GM12878 (cell line): ENCODE data around the gene SMARCAD1. TPM values are rescaled to one million over a fixed set of nuclear protein-coding genes. Genes with fewer than 3 reads are reported as not detected.

Source experiments
- ATAC-seq: fragments of 200-7000 bp; cut with Tn5 transposase; 3 replicates; pipeline ENCODE4 v1.9.1; 2020; ENCODE audit warnings: mild to moderate bottlenecking, moderate library complexity
- Bru-seq: library from RNA; stranded (reverse); fragments of 400-500 nt; gene quantifications from one replicate; lab custom pipeline; 2021; lab: Mats Ljungman, UMichigan
- BruChase-seq, 2 experiments: library from RNA; stranded (reverse); fragments of 400-500 nt; gene quantifications; one replicate each; lab custom pipeline; 2021; lab: Mats Ljungman, UMichigan
- BruUV-seq: library from RNA; stranded (reverse); fragments of 400-500 nt; replicated peaks from 2 replicates; lab custom pipeline; 2021; lab: Mats Ljungman, UMichigan
- CTCF ChIA-PET: fragments of 300-600 bp; sonication (Branson Sonifier 250); formaldehyde crosslinking; extraction: SDS; loops from one replicate; lab custom pipeline; 2021; ENCODE audit warnings: inconsistent platforms; lab: Yijun Ruan, JAX
- POLR2A ChIA-PET: fragments of 350-600 bp; formaldehyde crosslinking; extraction: SDS; loops from one replicate; lab custom pipeline; 2021; ENCODE audit warnings: inconsistent platforms; lab: Charles Lee
- RAD21 ChIA-PET: fragments of 300-600 bp; sonication (Branson Sonifier 250); formaldehyde crosslinking; loops from one replicate; lab custom pipeline; 2023; ENCODE audit warnings: antibody characterized with exemption; ENCODE audit not compliant: unreplicated experiment; lab: Charles Lee
- SMC1A ChIA-PET: fragments of 300-600 bp; sonication (Branson Sonifier 250); formaldehyde crosslinking; loops from one replicate; lab custom pipeline; 2023; ENCODE audit not compliant: unreplicated experiment, uncharacterized antibody; lab: Charles Lee
- DNase-seq: peaks from one replicate; pipeline ENCODE4 v3.0.0-alpha.2; 2011; ENCODE audit warnings: low read depth, low spot score
- FAIRE-seq: peaks from 3 replicates; lab custom pipeline; 2011; peaks lifted over from hg19 to GRCh38; lab: Jason Lieb, UNC
- H2AFZ ChIP-seq: 2 replicates; pipeline ENCODE4 v1.6.0; 2011; ENCODE audit warnings: low read depth, low read length, control low read depth; ENCODE audit not compliant: control insufficient read depth
- H3K27ac ChIP-seq: 2 replicates; pipeline ENCODE4 v1.5.1; 2011; ENCODE audit warnings: control low read depth; ENCODE audit not compliant: control insufficient read depth, insufficient read depth
- H3K27me3 ChIP-seq, 2 experiments: replicated peaks in 1 of 2; 2 replicates each; pipeline versions ENCODE4 v1.6.0 to v1.6.1; 2011; ENCODE audit warnings: low read length in 1 of 2; ENCODE audit not compliant: control insufficient read depth in 2 of 2, insufficient read depth in 2 of 2
- H3K36me3 ChIP-seq, 2 experiments: 2 replicates each; pipeline ENCODE4 v1.5.1; 2011; ENCODE audit warnings: low read length in 1 of 2; ENCODE audit not compliant: control insufficient read depth in 2 of 2, insufficient read depth in 2 of 2
- H3K4me1 ChIP-seq: 2 replicates; pipeline ENCODE4 v1.6.1; 2011; ENCODE audit warnings: mild to moderate bottlenecking, low read length, moderate library complexity, mixed read lengths; ENCODE audit not compliant: control insufficient read depth, insufficient read depth
- H3K4me2 ChIP-seq: 2 replicates; pipeline ENCODE4 v1.6.0; 2011; ENCODE audit warnings: control low read depth; ENCODE audit not compliant: control insufficient read depth, insufficient read depth
- H3K4me3 ChIP-seq: fragments of 200-600 bp; sonication (generic); 2 replicates; pipeline ENCODE4 v1.5.1; 2016
- H3K79me2 ChIP-seq: 2 replicates; pipeline ENCODE4 v1.6.0; 2011; ENCODE audit warnings: low read length; ENCODE audit not compliant: control insufficient read depth, insufficient read depth
- H3K9ac ChIP-seq: 2 replicates; pipeline ENCODE4 v1.8.0; 2011; ENCODE audit warnings: low read length, control low read depth, mixed read lengths; ENCODE audit not compliant: control insufficient read depth, insufficient read depth
- H3K9me3 ChIP-seq: replicated peaks from 3 replicates; pipeline ENCODE4 v1.5.1; 2011; ENCODE audit warnings: mild to moderate bottlenecking, low read length; ENCODE audit not compliant: control insufficient read depth, insufficient read depth
- H4K20me1 ChIP-seq: 2 replicates; pipeline ENCODE4 v1.6.0; 2011; ENCODE audit not compliant: control insufficient read depth, insufficient read depth
- BHLHE40 ChIP-seq, 2 experiments: fragments of 450-650 bp in 1 of 2; IDR thresholded peaks; 2 replicates each; pipeline ENCODE4 v1.6.1; 2011 to 2017; ENCODE audit warnings: low read depth in 2 of 2, borderline replicate concordance in 1 of 2, improper control_type of control experiment in 1 of 2, low read length in 1 of 2, mild to moderate bottlenecking in 1 of 2
- HDGF ChIP-seq: fragments of 450-650 bp; IDR thresholded peaks from 2 replicates; pipeline ENCODE4 v1.6.1; 2016; ENCODE audit warnings: antibody characterized with exemption
- PAX5 ChIP-seq: IDR thresholded peaks from 2 replicates; pipeline ENCODE4 v1.6.1; 2011; ENCODE audit warnings: low read depth, low read length, borderline replicate concordance
- SREBF1 ChIP-seq: IDR thresholded peaks from 2 replicates; pipeline ENCODE4 v1.6.1; 2012; ENCODE audit warnings: mild to moderate bottlenecking, low read length
- TBL1XR1 ChIP-seq: IDR thresholded peaks from 2 replicates; pipeline ENCODE4 v1.6.1; 2012; ENCODE audit warnings: low read depth, low read length, improper control_type of control experiment
- WGBS: methylation state at CpG from one replicate; pipeline ENCODE4 v1.1.6; 2016; ENCODE audit warnings: low lambda C conversion rate; ENCODE audit not compliant: insufficient replicate concordance, insufficient coverage; ENCODE audit errors: missing lambda C conversion rate; 5-methylcytosine and 5-hydroxymethylcytosine counted together
- in situ Hi-C: fragments of 300-500 bp; cut with MboI; formaldehyde crosslinking; loops from 9 replicates; pipeline ENCODE4 v1.14.3; 2018; ENCODE audit warnings: mixed read lengths
- intact Hi-C: fragments of 100-400 bp; cut with micrococcal nuclease; formaldehyde crosslinking; loops from one replicate; pipeline ENCODE4 v1.14.2; 2022; ENCODE audit not compliant: unreplicated experiment
- long read RNA-seq, 2 experiments: library from polyadenylated mRNA; unstranded; transcript quantifications; one replicate each; pipeline ENCODE4 v2.0.0, GENCODE V29; 2019 to 2020
- polyA minus RNA-seq, 3 experiments: library from RNA; depleted of rRNA, polyadenylated mRNA; stranded (reverse); fragments of >200 nt; gene quantifications; 2 replicates each; pipeline ENCODE4 v1.2.3, GENCODE V29; 2011
- polyA plus RNA-seq, 11 experiments: library from polyadenylated mRNA; depleted of rRNA in 4 of 11; unstranded in 6 of 11; stranded (reverse) in 5 of 11; fragments of >200 nt; fragmentation: Nextera tagmentation in 4 of 11; fragmentation: Illumina TruSeq in 1 of 11; extraction: Ambion mirVana in 4 of 11; extraction: Trizol in 1 of 11; gene quantifications; 1 replicate in 1 of 11; 2 replicates in 10 of 11; pipeline versions ENCODE4 v1.2.1 to v1.2.3, GENCODE V29; 2011 to 2016; ENCODE audit warnings: inconsistent platforms in 2 of 11, missing spikeins in 2 of 11, low read depth in 1 of 11
- total RNA-seq, 4 experiments: library from RNA; depleted of rRNA in 3 of 4; stranded (reverse); fragments of >200 nt in 3 of 4; fragmentation: Illumina TruSeq in 1 of 4; extraction: Trizol in 1 of 4; gene quantifications; 2 replicates each; pipeline versions ENCODE4 v1.2.1 to v1.2.3, GENCODE V29; 2013 to 2021
- TF ChIP-seq, protein P1 (sequence below): fragments of 450-650 bp; formaldehyde crosslinking; IDR thresholded peaks from 2 replicates; pipeline ENCODE4 v1.4.0; 2022; ENCODE audit warnings: mild to moderate bottlenecking, moderate library complexity
- TF ChIP-seq, protein P2 (sequence below): IDR thresholded peaks from 2 replicates; pipeline ENCODE4 v1.6.1; 2012; ENCODE audit warnings: mild to moderate bottlenecking, low read depth, low read length

The SMARCAD1 gene, protein sequence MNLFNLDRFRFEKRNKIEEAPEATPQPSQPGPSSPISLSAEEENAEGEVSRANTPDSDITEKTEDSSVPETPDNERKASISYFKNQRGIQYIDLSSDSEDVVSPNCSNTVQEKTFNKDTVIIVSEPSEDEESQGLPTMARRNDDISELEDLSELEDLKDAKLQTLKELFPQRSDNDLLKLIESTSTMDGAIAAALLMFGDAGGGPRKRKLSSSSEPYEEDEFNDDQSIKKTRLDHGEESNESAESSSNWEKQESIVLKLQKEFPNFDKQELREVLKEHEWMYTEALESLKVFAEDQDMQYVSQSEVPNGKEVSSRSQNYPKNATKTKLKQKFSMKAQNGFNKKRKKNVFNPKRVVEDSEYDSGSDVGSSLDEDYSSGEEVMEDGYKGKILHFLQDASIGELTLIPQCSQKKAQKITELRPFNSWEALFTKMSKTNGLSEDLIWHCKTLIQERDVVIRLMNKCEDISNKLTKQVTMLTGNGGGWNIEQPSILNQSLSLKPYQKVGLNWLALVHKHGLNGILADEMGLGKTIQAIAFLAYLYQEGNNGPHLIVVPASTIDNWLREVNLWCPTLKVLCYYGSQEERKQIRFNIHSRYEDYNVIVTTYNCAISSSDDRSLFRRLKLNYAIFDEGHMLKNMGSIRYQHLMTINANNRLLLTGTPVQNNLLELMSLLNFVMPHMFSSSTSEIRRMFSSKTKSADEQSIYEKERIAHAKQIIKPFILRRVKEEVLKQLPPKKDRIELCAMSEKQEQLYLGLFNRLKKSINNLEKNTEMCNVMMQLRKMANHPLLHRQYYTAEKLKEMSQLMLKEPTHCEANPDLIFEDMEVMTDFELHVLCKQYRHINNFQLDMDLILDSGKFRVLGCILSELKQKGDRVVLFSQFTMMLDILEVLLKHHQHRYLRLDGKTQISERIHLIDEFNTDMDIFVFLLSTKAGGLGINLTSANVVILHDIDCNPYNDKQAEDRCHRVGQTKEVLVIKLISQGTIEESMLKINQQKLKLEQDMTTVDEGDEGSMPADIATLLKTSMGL
- total RNA-seq (2013; cell fraction: nucleolus; rRNA removed): 125 and 131 TPM in 2 replicates
- total RNA-seq (2014; rRNA removed) (27.8 and 38.0 TPM in 2 replicates), total RNA-seq (2014; rRNA removed; fragmentation: Illumina TruSeq; extraction: Trizol) (38.9 and 39.6 TPM in 2 replicates), total RNA-seq (2021) (26.0 and 28.2 TPM in 2 replicates), polyA plus RNA-seq (2011; rRNA removed) (41.2 and 69.4 TPM in 2 replicates), polyA plus RNA-seq (2014; fragmentation: Illumina TruSeq; extraction: Trizol) (31.2 and 37.8 TPM in 2 replicates), polyA plus RNA-seq (2014; fragmentation: Nextera tagmentation; extraction: Ambion mirVana) (1 to 10 TPM; 7.6 to 9.2 TPM), polyA plus RNA-seq (2014; rRNA removed) (16.9 and 19.5 TPM in 2 replicates), polyA plus RNA-seq (2016; fragmentation: Nextera tagmentation; extraction: Ambion mirVana) (10 to 100 TPM; 25.9 to 27.5 TPM), polyA minus RNA-seq (2011; rRNA and poly(A)+ RNA removed) (29.2 and 51.3 TPM in 2 replicates), Bru-seq, nascent RNA (percentile 85 among the genes with signal in this experiment), BruChase-seq, experiment 1, labeled RNA remaining after a 6-hour chase (percentile 80 among the genes with signal in this experiment), BruChase-seq, experiment 2, labeled RNA remaining after a 2-hour chase (percentile 84 among the genes with signal in this experiment)
- 5.5 TPM for polyA plus RNA-seq (2011; ENCODE audit: low read depth)
- 10.0 and 11.7 TPM in 2 replicates for polyA plus RNA-seq (2011; cell fraction: cytosol; rRNA removed)
- 43.4 and 47.2 TPM in 2 replicates for polyA plus RNA-seq (2011; cell fraction: nucleus; rRNA removed)
- 10.2 and 15.3 TPM in 2 replicates for polyA plus RNA-seq (2012)
- 12.4 and 15.9 TPM in 2 replicates for polyA minus RNA-seq (2011; cell fraction: cytosol; rRNA and poly(A)+ RNA removed)
- 34.5 and 54.7 TPM in 2 replicates for polyA minus RNA-seq (2011; cell fraction: nucleus; rRNA and poly(A)+ RNA removed)
- long read RNA-seq, experiment 1, full-length matches to known transcripts: 1 of 5 reads
- long read RNA-seq, experiment 1, partial matches to known transcripts: 2 of 5 reads
- long read RNA-seq, experiment 1, other reads (novel, unspliced or antisense): 2 of 5 reads
- long read RNA-seq, experiment 2, partial matches to known transcripts: 62 of 74 reads
- long read RNA-seq, experiment 2, other reads (novel, unspliced or antisense): 12 of 74 reads

DNA sequence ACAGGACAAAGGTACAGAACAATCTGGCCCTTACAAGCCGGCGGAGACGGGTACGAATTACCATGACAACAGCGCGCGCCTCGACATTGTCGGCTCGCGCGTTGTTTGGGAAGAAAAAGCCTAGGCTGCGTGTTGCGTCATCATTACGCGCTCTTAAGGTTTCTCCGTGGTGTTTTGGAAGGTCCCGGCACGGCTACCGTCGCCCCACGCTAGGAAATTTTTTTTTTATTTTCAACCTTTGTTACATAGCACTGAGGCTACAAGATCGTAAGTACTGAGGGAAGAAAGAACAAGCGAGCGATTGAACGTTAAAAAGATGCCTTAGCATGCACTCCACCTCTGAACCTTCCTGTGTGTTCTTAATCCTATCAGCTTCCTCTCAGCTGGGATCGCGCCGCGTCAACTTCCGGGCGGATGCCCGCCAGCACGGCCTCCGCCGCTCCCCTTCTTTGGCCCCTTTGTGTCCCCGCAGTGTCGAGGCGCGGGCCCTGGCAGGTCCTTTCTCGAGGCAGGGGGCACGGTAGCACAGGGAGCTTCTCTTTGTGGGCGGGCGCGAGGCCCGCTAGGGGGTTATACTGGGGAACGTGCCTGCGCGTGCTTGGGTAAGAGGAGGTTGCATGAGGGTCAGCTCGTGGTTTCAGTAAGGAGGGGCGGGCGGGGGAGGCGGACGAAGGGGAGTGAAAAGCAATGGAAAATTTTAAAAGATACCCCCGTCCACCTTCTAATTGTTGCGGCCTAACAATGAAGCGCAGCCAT lies at the start of gene SMARCAD1:
Gene SMARCAD1 (plus strand): TSS at position 397 of the 756 bp plus-strand sequence. CDS start 530 bp downstream, outside the sequence.
- intact Hi-C loops: no loop called here
- no TSS peak for BruUV-seq
- under 1% methylated on average over 56 of the region's 57 CpGs for WGBS
- peaks cover 5% of the 10 kb centered on the region; the same call in 1 of the 2 replicates for H3K4me1 ChIP-seq
- no peaks in the 10 kb centered on the region for H3K9me3 ChIP-seq
- SMC1A ChIA-PET: no interaction called here
- FAIRE-seq (peak; percentile 86), DNase-seq (peak; percentile 76), ATAC-seq (peak; percentile 95)
- CTCF ChIA-PET: no interaction called here
- H3K4me3 ChIP-seq: peak within 1 kb of the TSS; percentile 94
- RAD21 ChIA-PET: interaction anchor here (0.7 kb wide), 1 partner anchor 19 kb away, joined by 3 read pairs; no protein-coding TSS in a partner anchor
- no peaks in the 10 kb centered on the region for H3K27me3 ChIP-seq
- H2AFZ ChIP-seq: peak within 1 kb of the TSS; percentile 100
- H3K27ac ChIP-seq: peak within 1 kb of the TSS; percentile 98
- peaks cover 31% of the 10 kb centered on the region for H3K79me2 ChIP-seq
- no peaks in the 10 kb centered on the region; a peak in 1 of 4 replicates for H3K36me3 ChIP-seq
- in situ Hi-C loops: no loop called here
- POLR2A ChIA-PET: interaction anchor here (0.6 kb wide), 3 partner anchors 38 to 67 kb away, joined by 4 to 5 read pairs (median 5); no protein-coding TSS in a partner anchor
- peak within 1 kb of the TSS; percentile 98 for H3K9ac ChIP-seq
- no peaks in the 10 kb centered on the region for H4K20me1 ChIP-seq
- peak within 1 kb of the TSS; percentile 79 for H3K4me2 ChIP-seq
- TF ChIP-seq PAX5 (no peak), TBL1XR1 (no peak), BHLHE40 (IDR thresholded peaks at IDR 0.05; ENCODE audit: borderline replicate concordance in 1 of 2, low read depth in 2 of 2, low read length in 1 of 2) (peak; percentile 79 to 96; a peak in 3 of 4 replicates), HDGF (no peak), SREBF1 (no peak)
- TF ChIP-seq, protein P1, sequence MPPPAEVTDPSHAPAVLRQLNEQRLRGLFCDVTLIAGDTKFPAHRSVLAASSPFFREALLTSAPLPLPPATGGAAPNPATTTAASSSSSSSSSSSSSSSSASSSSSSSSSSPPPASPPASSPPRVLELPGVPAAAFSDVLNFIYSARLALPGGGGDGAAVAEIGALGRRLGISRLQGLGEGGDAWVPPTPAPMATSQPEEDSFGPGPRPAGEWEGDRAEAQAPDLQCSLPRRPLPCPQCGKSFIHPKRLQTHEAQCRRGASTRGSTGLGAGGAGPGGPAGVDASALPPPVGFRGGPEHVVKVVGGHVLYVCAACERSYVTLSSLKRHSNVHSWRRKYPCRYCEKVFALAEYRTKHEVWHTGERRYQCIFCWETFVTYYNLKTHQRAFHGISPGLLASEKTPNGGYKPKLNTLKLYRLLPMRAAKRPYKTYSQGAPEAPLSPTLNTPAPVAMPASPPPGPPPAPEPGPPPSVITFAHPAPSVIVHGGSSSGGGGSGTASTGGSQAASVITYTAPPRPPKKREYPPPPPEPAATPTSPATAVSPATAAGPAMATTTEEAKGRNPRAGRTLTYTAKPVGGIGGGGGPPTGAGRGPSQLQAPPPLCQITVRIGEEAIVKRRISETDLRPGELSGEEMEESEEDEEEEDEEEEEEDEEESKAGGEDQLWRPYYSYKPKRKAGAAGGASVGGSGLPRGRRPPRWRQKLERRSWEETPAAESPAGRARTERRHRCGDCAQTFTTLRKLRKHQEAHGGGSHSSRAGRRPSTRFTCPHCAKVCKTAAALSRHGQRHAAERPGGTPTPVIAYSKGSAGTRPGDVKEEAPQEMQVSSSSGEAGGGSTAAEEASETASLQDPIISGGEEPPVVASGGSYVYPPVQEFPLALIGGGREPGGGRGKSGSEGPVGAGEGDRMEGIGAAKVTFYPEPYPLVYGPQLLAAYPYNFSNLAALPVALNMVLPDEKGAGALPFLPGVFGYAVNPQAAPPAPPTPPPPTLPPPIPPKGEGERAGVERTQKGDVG (CRISPR knock-in tag): no peak
- TF ChIP-seq, protein P2, sequence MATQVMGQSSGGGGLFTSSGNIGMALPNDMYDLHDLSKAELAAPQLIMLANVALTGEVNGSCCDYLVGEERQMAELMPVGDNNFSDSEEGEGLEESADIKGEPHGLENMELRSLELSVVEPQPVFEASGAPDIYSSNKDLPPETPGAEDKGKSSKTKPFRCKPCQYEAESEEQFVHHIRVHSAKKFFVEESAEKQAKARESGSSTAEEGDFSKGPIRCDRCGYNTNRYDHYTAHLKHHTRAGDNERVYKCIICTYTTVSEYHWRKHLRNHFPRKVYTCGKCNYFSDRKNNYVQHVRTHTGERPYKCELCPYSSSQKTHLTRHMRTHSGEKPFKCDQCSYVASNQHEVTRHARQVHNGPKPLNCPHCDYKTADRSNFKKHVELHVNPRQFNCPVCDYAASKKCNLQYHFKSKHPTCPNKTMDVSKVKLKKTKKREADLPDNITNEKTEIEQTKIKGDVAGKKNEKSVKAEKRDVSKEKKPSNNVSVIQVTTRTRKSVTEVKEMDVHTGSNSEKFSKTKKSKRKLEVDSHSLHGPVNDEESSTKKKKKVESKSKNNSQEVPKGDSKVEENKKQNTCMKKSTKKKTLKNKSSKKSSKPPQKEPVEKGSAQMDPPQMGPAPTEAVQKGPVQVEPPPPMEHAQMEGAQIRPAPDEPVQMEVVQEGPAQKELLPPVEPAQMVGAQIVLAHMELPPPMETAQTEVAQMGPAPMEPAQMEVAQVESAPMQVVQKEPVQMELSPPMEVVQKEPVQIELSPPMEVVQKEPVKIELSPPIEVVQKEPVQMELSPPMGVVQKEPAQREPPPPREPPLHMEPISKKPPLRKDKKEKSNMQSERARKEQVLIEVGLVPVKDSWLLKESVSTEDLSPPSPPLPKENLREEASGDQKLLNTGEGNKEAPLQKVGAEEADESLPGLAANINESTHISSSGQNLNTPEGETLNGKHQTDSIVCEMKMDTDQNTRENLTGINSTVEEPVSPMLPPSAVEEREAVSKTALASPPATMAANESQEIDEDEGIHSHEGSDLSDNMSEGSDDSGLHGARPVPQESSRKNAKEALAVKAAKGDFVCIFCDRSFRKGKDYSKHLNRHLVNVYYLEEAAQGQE: no peak
